ENCODE data around the gene BROX.

- TF ChIP-seq E2F4 (IDR thresholded peaks at IDR 0.05; ENCODE audit: low read depth, low read length) (no peak), REST (IDR thresholded peaks at IDR 0.05; ENCODE audit: low read depth, low read length) (no peak), FOS (IDR thresholded peaks at IDR 0.05; ENCODE audit: borderline replicate concordance, extremely low read depth, insufficient read length) (no peak), MXI1 (IDR thresholded peaks at IDR 0.05; ENCODE audit: low read depth, low read length) (no peak), MTA3 (IDR thresholded peaks at IDR 0.05; ENCODE audit: borderline replicate concordance, low read length) (no peak), MAX (IDR thresholded peaks at IDR 0.05; ENCODE audit: low read depth, low read length) (no peak)
Observed at GRCh38 chr1:222694927-222695326, 17.4 kb upstream of the BROX start.
